Measurements from ENCODE around the gene GBE1. TPM values are rescaled to one million over a fixed set of nuclear protein-coding genes. Genes with fewer than 3 reads are reported as not detected.

GBE1 gene
- total RNA-seq, 1 donor = 184 TPM

DNA sequence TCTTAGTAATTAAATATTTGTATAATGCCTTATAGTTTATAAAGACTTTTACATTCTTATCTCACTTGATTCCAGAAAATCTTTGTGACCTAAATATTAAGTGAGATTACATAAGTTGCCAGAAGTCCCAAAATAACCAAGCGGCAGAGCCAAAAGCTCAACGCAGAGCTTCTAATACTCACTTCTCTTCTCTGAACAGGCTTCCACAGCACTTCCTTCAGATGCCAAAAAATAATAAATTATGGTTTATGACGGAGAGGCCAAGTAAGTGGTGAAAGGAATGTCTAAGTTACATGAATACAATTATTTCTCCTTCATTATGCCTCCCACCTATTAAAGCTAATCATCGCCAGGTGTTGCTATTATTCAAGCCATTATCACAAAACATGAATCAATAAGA, 110.3 kb downstream of the GBE1 start:
- Histone ChIP-seq H3K9me3 (ENCODE audit: low read depth, low read length) (no peaks in the 10 kb centered on the region), H3K36me3 (ENCODE audit: insufficient read depth, low read length) (no peaks in the 10 kb centered on the region), H4K20me1 (ENCODE audit: insufficient read depth, low read length) (no peaks in the 10 kb centered on the region), H3K27me3 (ENCODE audit: insufficient read depth, low read length) (no peaks in the 10 kb centered on the region), H3K79me2 (ENCODE audit: insufficient read depth, low read length) (peaks cover 22% of the 10 kb centered on the region), H3K27ac (ENCODE audit: low read depth, low read length) (no peak overlapping the region), H2AFZ (ENCODE audit: low read length) (no peak overlapping the region), H3K4me3 (ENCODE audit: insufficient read depth, low read length) (no peak overlapping the region), H3K4me2 (ENCODE audit: insufficient read depth, low read length) (no peak overlapping the region), H3K4me1 (ENCODE audit: insufficient read depth, low read length) (no peaks in the 10 kb centered on the region)
- TF ChIP-seq, protein P1, sequence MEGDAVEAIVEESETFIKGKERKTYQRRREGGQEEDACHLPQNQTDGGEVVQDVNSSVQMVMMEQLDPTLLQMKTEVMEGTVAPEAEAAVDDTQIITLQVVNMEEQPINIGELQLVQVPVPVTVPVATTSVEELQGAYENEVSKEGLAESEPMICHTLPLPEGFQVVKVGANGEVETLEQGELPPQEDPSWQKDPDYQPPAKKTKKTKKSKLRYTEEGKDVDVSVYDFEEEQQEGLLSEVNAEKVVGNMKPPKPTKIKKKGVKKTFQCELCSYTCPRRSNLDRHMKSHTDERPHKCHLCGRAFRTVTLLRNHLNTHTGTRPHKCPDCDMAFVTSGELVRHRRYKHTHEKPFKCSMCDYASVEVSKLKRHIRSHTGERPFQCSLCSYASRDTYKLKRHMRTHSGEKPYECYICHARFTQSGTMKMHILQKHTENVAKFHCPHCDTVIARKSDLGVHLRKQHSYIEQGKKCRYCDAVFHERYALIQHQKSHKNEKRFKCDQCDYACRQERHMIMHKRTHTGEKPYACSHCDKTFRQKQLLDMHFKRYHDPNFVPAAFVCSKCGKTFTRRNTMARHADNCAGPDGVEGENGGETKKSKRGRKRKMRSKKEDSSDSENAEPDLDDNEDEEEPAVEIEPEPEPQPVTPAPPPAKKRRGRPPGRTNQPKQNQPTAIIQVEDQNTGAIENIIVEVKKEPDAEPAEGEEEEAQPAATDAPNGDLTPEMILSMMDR (IDR thresholded peaks at IDR 0.05; ENCODE audit: extremely low read depth, low read depth, low read length) = no peak
- DNase-seq (ENCODE audit: insufficient read length, low spot score, missing footprints) = no peak

DNA sequence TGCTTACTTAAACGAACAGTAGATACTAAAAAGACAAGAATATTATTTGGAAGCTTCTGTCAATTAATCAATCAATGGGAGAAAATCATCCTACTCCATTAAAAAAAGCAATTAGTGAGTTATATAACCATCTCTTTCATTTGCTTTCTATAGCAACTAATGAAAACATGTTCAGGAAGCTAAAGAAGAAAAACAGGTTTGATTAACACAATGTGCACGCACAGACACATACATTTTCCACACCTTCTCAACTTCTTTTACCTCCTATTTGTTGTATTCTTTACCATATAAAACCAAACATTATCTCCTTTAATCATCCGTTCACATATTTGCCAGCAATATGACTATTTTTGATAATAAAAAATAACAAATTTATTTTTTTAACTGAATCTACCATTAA, 111.3 kb downstream of the GBE1 start:
- Histone ChIP-seq H3K4me2 (ENCODE audit: insufficient read depth, low read length) (no peak overlapping the region), H2AFZ (ENCODE audit: low read length) (no peak overlapping the region), H3K27me3 (ENCODE audit: insufficient read depth, low read length) (no peaks in the 10 kb centered on the region), H3K36me3 (ENCODE audit: insufficient read depth, low read length) (peaks cover 7% of the 10 kb centered on the region), H3K79me2 (ENCODE audit: insufficient read depth, low read length) (peaks cover 19% of the 10 kb centered on the region), H3K4me1 (ENCODE audit: insufficient read depth, low read length) (no peaks in the 10 kb centered on the region), H3K9me3 (ENCODE audit: low read depth, low read length) (no peaks in the 10 kb centered on the region), H4K20me1 (ENCODE audit: insufficient read depth, low read length) (no peaks in the 10 kb centered on the region), H3K27ac (ENCODE audit: low read depth, low read length) (no peak overlapping the region), H3K4me3 (ENCODE audit: insufficient read depth, low read length) (no peak overlapping the region)
- TF ChIP-seq, protein P1 (IDR thresholded peaks at IDR 0.05; ENCODE audit: extremely low read depth, low read depth, low read length) = no peak
- DNase-seq (ENCODE audit: insufficient read length, low spot score, missing footprints) = no peak

DNA sequence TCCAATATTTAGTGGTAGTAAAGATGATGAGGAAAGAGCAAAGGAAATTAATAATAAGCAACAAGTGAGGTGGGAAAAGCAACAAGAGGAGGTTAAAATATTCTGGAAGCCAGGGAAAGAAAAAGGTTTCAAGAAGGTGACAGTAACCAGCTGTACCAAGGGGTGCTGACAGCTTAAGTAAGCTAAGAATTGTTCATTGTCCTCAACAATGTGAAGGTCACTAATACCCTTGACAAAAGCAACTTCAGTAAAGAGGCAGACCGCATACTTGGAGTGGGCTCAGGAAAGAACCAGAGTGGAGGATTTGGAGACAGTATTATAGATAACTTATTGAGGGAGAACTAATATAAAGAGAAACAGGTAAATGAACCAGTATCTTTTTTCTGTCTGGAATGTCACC, 116.2 kb downstream of the GBE1 start:
- H2AFZ ChIP-seq (ENCODE audit: low read length) = no peak overlapping the region
- peaks cover 12% of the 10 kb centered on the region for H3K36me3 ChIP-seq (ENCODE audit: insufficient read depth, low read length)
- H3K9me3 ChIP-seq (ENCODE audit: low read depth, low read length) = no peaks in the 10 kb centered on the region
- peaks cover 6% of the 10 kb centered on the region for H3K79me2 ChIP-seq (ENCODE audit: insufficient read depth, low read length)
- TF ChIP-seq, protein P1 (IDR thresholded peaks at IDR 0.05; ENCODE audit: extremely low read depth, low read depth, low read length) = no peak
- no peaks in the 10 kb centered on the region for H3K27me3 ChIP-seq (ENCODE audit: insufficient read depth, low read length)
- H3K27ac ChIP-seq (ENCODE audit: low read depth, low read length) = no peak overlapping the region
- H4K20me1 ChIP-seq (ENCODE audit: insufficient read depth, low read length) = no peaks in the 10 kb centered on the region
- H3K4me1 ChIP-seq (ENCODE audit: insufficient read depth, low read length) = no peaks in the 10 kb centered on the region
- H3K4me2 ChIP-seq (ENCODE audit: insufficient read depth, low read length) = no peak overlapping the region
- DNase-seq (ENCODE audit: insufficient read length, low spot score, missing footprints) = no peak
- no peak overlapping the region for H3K4me3 ChIP-seq (ENCODE audit: insufficient read depth, low read length)

DNA sequence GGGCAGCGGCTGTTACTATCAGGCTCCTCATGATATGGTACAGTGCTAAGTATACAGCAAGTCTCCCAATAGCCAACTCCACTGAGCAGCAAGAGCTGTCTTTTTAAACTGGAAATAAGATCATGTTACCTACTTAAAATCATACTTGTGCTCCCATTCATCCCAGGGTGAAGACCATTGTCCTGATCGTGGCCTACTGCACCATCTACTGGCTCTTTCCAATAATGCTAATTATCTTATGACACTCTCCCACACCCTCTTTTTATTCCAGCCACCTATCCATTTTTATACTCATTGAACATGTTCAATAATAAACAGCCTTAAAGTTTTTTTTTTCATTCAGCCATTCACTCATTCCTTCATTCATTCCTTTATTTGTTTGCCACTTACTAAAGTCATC, 117.7 kb downstream of the GBE1 start:
- TF ChIP-seq, protein P1 (IDR thresholded peaks at IDR 0.05; ENCODE audit: extremely low read depth, low read depth, low read length) = peak; percentile 55
- Histone ChIP-seq H3K4me3 (ENCODE audit: insufficient read depth, low read length) (no peak overlapping the region), H3K27ac (ENCODE audit: low read depth, low read length) (no peak overlapping the region), H3K4me2 (ENCODE audit: insufficient read depth, low read length) (no peak overlapping the region), H3K4me1 (ENCODE audit: insufficient read depth, low read length) (no peaks in the 10 kb centered on the region), H3K79me2 (ENCODE audit: insufficient read depth, low read length) (no peaks in the 10 kb centered on the region), H3K27me3 (ENCODE audit: insufficient read depth, low read length) (no peaks in the 10 kb centered on the region), H3K36me3 (ENCODE audit: insufficient read depth, low read length) (peaks cover 12% of the 10 kb centered on the region), H4K20me1 (ENCODE audit: insufficient read depth, low read length) (no peaks in the 10 kb centered on the region), H3K9me3 (ENCODE audit: low read depth, low read length) (no peaks in the 10 kb centered on the region), H2AFZ (ENCODE audit: low read length) (no peak overlapping the region)
- DNase-seq (ENCODE audit: insufficient read length, low spot score, missing footprints) = no peak
